ENCODE results near the gene LPP.
A peak's percentile ranks its signal among the peaks of the same experiment; 100 is the strongest.
"Not testable (repeated sequence)": the region's sequence is repeated elsewhere in the genome, so short reads cannot be mapped to it uniquely, and the experiment has no call there.

The LPP gene

DNA sequence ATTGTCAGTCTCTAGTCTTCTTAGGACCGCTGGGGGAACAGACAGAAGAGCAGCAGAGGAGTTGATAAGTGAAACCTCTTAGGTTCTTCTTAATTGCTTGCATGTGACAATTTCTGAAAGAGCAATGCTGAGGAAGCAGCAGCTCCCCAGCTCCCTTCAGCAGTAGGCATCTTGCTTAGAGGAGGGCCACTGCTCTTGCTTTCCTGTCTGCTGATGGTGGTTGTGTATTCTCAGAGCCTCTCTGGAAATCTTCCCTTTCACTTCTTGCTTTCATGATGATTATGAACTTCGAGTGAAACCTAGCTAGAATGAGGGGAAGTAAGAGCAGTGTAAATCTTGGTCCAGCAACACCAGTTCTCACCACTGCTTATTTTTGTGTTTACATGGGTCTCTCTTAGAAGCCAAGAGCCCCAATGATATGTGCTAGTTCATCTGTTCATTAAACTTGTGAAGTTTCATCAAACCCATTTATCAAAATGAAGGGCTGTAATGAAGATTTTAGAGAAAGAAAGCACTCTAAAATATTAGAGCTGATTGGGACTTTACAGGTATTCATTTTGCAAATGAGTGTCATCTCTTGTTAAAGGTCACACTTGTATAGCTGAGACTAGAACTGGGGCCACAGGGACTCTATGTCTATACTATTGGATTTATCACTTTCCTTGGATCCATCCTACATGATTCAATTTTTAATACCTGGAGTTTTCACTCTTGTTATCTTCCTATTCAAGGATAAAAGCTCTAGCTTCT is 246.7 kb downstream of the LPP start:
- no peak for DNase-seq (ENCODE audit: low read depth)

DNA sequence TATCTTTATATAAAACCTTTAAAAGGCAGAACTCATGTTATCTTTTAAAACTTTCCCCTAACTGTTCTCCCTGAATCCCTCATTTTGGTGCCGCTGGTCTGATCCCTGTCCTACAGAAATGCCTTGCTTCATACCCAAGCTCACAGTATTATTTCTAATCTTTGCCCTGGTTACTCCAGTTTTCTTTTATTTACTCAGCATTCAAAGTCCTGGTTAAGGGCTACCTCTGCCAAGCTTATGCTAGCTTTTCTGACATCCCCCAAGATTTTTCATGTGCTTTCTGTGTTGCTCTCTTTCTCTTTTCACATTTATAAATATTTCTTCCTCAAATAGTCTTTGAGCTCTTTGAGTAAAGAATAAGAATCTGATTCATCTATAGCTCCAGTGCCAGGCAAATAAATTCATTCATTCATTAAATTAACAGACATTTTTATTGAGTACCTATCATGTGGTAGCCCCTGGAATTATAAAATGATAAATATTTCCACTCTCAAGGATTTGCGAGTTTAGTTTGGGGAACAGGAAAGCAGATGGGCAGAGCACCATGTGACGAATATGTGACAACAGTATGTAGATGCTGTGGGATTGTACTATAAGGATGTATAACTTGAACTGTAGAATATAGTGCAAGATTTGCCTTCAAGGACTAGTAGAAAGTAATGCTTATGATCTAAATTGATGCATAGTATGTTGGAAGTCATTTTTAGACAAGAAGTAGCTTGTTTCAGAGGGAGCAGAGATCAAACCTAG is 247.5 kb downstream of the LPP start:
- DNase-seq (ENCODE audit: low read depth), result no peak

DNA sequence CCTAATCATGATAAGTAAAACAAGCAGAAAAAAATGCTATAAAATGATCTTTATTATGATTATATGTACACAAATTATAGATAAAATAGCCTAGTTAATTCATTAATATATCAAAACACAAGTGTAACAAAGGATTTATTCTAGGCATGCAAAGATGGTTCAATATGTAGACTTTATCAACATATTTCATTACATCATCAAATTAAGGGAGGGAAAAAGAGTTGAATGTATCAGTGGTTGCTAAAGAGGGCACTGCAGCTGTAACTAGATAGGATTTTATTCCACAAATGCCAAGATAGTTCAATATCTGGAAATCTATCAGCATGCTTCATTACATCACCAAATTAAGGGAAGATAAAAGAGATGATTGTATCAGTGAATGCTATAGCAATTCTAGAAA is 248.3 kb downstream of the LPP start:
- no peak for DNase-seq (ENCODE audit: low read depth)

DNA sequence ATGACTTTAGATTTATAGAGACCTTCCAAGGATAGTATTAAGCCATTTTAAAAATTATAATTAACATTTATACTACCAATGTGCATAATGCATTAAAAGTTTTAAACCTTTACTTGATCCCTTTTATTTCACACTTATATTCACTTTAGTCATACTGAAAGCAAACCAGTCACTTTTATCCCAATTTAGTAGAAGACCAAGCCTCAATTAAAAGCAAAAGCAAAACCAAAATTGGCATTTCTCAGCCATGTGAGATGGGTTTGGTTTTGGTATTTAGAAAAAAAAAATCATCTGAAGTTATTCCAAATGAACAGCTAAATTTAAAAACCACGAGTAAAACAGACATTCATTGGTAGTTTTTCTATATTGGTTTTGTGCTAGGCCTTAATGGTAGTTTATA is 249.4 kb downstream of the LPP start:
- DNase-seq (ENCODE audit: low read depth), result no peak

DNA sequence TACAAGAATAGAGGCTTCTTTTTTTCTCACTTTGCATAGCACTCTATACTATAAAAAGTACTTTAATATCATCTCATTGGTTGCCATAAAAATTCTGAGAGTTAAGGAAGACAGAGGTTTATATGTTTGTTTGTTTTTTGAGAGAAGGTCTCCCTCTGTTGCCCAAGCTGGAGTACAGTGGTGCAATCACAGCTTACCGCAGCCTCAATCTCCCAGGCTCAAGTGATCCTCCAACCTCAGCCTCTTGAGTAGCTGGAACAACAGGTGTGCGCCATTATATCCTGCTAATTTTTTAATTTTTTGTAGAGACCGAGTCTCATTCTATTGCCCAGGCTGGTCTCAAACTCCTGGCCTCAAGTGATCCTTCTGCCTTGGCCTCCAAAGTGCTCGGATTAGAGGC is 250.2 kb downstream of the LPP start:
- DNase-seq (ENCODE audit: low read depth), result no peak

DNA sequence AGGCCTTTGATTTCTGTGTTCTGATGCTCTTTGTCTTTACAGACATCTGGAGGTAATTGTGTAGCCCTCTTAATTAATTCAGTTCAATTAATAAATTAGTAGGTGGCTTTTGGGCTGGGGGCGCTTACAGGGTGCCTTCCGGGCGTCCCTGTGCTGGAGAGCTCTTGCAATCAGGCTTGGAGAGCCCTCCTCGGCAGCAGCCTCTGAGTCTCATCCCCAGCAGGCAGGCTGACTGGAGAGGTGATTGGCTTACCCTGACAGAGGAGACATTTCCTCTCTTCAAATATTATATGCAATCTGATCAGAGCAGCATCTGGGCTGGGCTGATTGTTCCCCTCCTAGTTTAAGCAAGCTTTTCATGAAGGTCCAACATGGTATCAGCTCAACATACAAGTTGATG is 250.7 kb downstream of the LPP start:
- no peak for DNase-seq (ENCODE audit: low read depth)

DNA sequence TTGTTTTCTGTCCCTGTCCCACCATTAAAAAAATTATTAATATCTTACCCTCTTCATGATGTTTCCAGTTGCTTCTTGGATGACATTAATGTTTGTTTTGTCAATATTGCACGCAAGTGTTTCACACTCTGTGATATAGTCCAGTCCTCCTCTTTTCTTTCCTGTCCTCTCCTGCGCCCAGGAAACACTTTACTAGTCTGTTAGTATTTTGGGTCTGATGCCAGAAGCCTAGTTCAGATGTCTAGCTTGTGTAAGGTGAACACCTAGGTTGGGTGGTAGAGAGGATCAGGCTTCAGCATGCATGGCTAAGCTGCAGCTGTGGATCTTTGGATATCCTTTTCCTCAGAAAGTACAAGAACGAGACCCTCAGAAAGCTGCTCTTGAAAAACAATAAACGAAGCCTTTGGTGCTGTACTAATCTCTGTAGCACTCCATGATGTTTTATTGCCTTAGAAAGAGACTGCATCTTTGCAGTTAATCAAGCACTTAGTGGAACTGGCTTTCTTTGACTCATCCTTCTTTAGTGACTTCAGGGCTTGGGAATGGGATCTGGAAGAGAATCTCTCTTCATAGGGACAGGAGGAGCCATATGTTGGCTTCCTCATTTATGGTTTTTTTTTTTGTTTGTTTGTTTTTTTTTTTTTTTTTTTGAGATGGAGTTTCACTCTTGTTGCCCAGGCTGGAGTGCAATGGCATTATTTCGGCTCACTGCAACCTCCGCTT is 253.4 kb downstream of the LPP start:
- peak; percentile 59 for DNase-seq (ENCODE audit: low read depth)

DNA sequence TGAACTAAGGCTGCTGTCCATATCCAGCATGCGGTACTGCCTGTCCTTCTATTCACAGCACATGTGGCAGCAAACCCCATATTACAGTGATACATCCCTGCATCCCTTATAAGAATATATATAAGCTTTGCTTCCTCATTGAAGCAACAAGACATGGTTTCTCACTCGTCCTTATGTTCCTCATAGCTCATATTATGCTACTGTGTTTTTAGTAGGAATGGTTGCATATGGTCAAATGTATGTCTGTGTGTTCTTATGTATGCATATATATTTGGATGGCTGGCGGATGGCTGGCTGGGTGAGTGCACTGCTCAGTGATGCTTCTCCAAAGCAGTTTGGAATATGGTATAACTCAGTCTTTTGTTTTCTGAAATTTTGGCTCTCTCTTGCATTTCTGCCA is 254.9 kb downstream of the LPP start:
- no peak for DNase-seq (ENCODE audit: low read depth)

DNA sequence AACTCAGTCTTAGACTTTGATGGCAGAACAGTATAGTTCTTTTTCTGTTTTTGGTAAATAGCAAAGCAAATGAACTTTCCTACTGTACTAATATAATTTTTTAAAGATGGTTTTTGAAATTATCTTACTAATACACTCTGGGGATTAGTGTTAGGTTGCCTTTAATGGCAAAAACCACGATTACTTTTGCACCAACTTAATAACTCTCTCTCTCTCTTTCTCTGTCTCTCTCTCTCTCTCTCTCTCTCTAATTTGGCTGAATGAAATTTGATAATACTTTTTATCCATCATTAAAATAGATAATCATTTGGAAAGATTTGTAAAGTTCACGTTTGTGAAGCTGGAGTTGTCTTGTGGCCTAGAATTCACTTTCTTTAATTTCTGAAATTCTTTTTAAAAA is 257.8 kb downstream of the LPP start:
- no peak for DNase-seq (ENCODE audit: low read depth)

DNA sequence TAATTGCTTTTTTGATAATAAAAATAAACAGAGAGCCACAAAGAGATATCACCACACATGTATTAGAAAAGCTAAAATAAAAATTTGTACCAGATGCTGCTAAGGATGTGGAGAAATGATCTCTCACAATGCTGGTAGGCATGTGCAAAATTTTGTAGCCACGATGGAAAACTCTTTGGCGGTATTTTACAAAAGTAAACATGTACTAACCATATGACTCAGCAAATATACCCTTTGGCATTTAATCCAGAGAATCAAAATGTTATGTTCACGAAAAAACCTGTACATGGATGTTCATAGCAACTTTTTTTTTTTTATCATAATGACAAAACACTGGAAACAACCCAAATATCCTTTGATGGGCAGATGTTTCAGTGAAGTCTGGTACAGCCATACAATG is 261.2 kb downstream of the LPP start:
- DNase-seq (ENCODE audit: low read depth), result no peak

DNA sequence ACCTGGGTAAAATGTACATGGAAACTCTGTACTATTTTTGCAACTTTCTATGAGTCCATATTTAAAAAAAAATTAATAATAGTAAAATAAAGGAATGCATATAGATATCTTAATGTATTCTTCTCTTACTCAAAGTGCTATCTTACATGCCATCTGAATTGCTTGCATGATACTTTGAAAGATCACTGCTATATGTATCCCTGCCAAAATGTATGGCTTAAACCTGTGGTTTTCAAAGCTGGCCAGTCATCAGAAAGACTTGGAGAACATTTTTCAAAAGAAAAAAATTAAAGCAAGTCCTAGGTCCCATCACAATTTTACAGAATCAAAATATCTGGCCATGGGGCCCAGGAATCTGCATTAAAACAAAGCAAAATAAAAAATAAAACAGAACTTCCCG is 262.1 kb downstream of the LPP start:
- no peak for DNase-seq (ENCODE audit: low read depth)

DNA sequence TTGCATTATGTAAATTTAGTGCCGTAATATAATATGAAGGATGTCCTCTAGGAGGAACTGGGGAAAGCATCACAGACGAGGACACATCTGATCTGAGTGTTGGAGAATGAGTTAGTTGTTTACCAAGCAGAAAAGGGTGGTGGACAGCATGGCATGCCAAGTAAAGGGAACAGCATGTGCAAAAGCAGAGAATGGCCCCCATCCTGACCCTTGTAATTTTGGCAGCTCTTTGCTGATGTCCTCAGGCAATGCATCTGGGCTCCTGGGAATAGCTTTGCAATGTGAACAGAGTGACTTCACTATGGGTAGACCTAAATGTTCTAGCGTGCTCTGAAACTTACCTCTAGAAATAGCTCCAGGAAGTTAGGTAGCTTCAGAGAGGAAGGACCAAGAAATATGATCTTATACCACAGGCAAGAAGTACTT is 263.3 kb downstream of the LPP start:
- no peak for DNase-seq (ENCODE audit: low read depth)

DNA sequence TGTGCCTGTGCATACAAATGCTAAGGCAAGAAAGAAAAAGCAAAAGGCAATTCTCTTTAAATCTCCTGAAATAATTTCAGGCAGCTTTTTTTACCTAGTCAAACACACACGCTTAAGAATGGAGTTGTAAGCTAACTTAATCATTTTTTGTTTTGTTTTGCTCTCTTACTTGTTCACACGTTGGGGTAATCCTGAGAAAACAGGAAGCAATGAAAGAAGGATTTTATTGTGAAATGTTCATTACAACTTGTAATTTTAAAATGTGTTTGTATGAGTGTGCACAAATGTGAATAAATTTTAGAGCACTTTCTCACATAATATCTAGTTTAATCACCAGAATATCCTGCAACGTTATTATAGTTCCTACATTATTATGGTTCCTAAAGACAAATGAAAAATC is 263.8 kb downstream of the LPP start:
- DNase-seq (ENCODE audit: low read depth), result no peak

DNA sequence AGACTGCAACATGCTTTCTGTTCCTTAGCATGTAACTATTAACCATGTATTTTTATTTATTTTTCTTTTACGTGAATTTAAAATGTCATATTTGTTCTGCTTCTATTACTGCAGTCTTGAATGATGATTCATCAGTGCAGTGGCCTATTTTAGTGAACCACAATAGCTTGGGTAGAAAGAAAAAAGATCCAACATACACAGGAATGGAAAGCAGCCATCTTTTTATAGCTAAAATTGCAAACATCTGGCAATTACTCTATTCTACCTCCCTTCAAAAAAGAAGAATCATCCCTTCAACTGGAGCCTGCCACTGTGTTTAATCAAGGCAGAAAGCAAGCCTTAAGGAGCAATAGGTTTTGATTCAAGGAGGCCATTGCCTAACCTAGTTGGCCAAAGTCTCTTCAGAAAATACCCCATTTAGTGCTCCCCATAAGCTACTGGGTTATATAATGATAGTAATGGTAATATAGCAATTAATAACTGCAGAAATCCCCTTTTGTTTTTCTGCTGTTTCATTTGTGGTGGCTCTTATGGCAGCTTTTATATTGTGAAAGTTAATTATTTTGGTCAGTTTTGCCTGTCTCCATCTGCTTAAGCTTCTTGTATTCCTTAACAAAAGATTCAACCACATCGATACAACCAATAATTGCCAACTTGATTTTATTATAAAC is 267.3 kb downstream of the LPP start:
- DNase-seq (ENCODE audit: low read depth), result peak; percentile 83

DNA sequence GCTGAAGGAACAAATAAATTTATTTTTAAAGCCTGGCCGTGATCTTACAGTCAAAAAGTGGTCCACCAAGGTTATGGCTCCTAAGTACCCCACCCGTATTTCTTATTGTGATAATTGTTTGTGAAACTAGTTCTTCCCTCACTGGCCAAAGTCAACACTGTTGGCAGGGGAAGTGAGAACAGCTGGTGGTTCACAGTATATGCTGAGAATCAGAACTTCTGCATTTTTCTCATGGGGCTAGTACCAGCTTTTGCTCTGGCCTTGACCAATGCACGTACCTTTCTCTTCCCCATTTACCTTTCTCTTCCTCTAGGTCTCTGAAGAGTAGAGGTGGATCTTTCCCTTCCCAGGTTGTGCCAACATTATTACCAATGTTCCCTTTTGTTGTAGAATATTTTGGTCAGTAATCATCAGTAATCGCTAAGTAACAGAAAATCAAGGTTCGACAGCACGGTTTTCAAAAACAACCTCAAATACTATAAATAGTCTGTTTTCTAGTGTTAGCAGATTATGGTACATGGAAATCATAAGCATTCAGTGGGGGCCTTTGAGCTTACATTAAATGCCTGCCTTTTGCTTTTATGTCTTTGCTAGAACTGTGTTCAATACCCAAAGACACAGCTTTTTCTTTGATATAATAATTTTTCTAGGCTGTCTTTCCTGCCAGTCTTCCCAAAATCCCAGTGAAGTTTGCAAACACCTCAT is 268.0 kb downstream of the LPP start:
- DNase-seq (ENCODE audit: low read depth), result no peak

DNA sequence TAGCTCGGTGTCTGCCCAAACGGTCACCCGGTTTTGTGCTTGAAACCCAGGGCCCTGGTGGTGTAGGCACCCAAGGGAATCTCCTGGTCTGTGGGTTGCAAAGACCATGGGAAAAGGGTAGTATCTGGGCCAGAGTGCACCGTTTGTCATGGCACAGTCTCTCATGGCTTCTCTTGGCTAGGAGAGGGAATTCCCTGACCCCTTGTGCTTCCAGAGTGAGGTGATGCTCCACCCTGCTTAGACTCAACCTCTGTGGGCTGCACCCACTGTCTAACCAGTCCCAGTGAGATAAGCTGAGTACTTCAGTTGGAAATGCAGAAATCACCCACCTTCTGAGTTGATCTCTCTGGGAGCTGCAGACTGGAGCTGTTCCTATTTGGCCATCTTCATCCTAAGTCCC is 274.0 kb downstream of the LPP start:
- DNase-seq (ENCODE audit: low read depth), result not testable (repeated sequence)

DNA sequence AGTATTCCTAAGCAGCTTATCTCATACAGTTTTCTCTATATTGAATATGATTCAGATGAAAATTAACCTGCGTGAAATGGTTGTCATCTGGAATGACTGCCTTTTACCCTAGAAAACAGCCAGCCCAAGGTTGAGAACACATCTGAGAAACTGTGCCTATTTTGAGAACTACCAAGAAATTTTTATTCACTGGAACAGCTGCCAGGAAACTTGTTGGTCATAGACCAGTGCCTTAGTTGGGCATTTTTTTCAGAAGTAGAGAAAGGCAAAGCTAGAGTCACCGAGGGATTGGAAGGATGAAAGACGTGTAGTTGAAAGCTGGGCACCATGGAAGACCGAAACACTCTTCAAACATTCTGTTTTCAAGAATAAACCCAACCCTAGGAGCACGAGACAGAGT is 277.1 kb downstream of the LPP start:
- DNase-seq (ENCODE audit: low read depth), result no peak

DNA sequence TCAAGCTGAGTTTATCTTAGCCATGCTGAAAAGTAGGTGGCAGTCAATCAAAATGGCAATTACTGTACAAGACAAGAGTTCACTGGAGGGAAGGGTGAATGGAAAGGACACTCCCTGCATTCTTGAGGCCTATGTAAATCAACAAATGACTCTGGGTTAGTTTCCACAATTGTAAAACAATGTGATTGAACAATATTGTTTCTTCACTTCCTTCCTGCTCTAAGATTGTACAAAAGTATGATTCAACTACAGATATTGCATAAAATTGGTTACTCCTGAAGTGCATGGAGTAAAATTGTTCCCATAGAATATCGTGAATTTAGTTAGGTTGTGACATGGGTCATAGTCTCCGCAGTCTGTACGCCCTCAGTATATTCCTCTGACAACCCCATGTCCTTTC is 277.6 kb downstream of the LPP start:
- peak; percentile 11 for DNase-seq (ENCODE audit: low read depth)

DNA sequence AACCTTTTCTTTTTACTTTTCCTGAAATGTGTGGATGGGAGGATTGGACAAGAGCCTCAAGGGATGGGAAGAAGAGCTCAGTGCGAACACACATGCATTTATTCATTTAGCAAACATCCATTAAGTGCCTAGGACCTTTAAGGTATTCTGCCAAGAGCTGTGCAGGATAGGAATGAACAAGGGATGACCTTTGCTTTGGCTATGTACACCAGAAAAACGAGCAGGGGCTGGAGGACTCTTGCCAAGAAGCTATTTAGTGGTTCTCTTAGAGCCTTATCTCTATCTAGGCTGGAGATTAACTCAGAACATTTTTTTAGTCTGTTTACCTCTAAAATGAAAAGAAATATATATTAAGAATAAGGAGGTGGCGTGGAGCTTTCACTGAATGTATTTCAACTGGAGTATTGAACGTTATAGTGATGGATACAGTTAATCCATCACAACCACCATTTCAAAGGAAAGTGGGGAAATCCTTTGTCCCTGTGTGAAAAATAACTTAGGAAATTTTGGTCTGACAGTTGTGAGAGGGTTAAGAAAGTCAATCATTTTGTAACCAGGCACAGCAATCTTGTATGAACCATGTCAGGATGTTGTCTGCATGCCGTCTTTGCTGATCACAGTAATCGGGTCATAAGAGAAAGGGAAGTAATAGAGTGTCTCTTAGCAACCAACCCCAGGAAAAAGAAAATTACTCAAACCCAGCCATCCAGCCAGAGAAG is 279.0 kb downstream of the LPP start:
- no peak for DNase-seq (ENCODE audit: low read depth)

DNA sequence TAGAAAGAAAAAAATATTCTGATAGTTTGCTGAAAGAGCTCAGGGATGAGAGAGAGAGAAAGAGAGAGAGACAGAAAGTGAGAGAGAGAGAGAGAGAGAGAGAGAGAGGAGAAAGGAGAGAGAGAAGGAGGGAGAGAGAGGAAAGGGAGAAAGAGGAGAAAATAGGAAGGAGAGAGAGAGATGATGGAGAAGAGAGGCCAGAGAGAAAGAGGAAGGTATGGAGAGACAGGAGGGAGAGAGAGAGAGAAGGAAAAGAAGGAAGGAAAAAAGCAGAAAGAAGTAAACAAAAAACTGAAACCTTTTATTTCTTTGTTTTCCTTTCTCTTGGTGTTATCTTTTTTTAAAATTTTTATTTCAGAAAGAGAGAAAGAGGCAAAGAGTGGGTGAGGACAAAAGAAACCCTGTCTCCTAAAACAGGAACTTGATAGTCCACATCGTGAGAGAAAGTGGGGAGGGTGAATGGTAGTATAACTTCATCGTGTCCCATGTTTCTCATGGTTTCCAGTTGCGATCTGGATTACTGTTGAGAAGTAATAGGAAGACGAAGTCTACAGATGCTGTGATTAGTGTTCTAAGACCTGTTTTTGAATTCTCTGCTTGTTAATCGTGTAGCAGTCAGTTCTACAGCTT is 279.7 kb downstream of the LPP start:
- no peak for DNase-seq (ENCODE audit: low read depth)

DNA sequence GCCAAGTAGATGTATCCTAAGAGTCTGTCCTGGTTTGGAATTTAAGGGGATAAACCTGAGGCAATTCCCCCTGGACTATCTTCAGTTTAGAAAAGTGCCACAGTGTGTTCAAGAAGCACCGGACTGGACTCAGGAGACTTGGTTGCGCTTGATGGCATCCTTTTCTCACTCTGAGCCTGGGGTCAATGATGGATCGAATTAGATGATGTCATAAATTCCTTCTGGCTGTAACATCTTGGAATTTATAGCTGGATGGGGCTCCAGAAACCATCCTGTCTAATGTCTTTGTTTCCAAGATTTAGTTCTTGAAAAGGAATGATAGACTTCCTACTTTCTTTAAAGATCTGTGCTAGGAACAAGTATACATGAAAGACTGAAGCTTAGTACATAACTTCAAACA is 280.6 kb downstream of the LPP start:
- no peak for DNase-seq (ENCODE audit: low read depth)

All from GM04504 (cell line).